Measurements from ENCODE around the gene IMMP2L. TPM values are rescaled to one million over a fixed set of nuclear protein-coding genes. Genes with fewer than 3 reads are reported as not detected.

IMMP2L gene
- total and polyA plus RNA-seq, 2 of the 8 experiments (the other 6 are each of a cell fraction or from before 2014, with no cell fraction given): 2.3 to 10.1 TPM

- WGBS, 2 experiments (ENCODE audit: extremely low coverage in 1 of 2, insufficient coverage in 1 of 2, insufficient read length in 1 of 2, insufficient replicate concordance in 2 of 2, low coverage in 1 of 2, low lambda C conversion rate in 2 of 2, missing lambda C conversion rate in 1 of 2): 91% methylated on average over 3 of the region's 3 CpGs; no CpG with 5 or more reads in 1 of the 2 experiments
- FAIRE-seq (no peak), DNase-seq (ENCODE audit: low read depth in 1 of 2, low spot score in 2 of 2) (no peak)
- no peak overlapping the region for H2BK120ac ChIP-seq (replicated peaks; ENCODE audit: low read depth, low read length)
- TF ChIP-seq MAFK (IDR thresholded peaks at IDR 0.05; ENCODE audit: low read depth, low read length) (peak; percentile 62; the same call in 1 of the 2 replicates), CBX5 (IDR thresholded peaks at IDR 0.05; ENCODE audit: low read depth, low read length) (no peak)
- H3K4me3 ChIP-seq (ENCODE audit: extremely low read depth in 1 of 4, insufficient read depth in 2 of 4, low read depth in 3 of 4, low read length in 4 of 4): no peak overlapping the region
- H3K36me3 ChIP-seq (ENCODE audit: control insufficient read depth in 2 of 4, insufficient read depth in 4 of 4, low read length in 3 of 4): no peaks in the 10 kb centered on the region
- no peak overlapping the region for H3K4ac ChIP-seq (replicated peaks; ENCODE audit: insufficient read length, low read depth, low read length)
- no peak overlapping the region for H2AFZ ChIP-seq (ENCODE audit: low read length)
- H4K8ac ChIP-seq (ENCODE audit: extremely low read depth, insufficient read depth, low read length): no peak overlapping the region
- CTCF ChIA-PET (ENCODE audit: partially characterized antibody): no interaction called here
- no peak overlapping the region for H2BK20ac ChIP-seq (ENCODE audit: low read length)
- no peaks in the 10 kb centered on the region for H3K27me3 ChIP-seq (replicated peaks in 1 of 4; ENCODE audit: control insufficient read depth in 3 of 4, extremely low read depth in 1 of 4, insufficient read depth in 3 of 4, low read length in 3 of 4)
- H3K27ac ChIP-seq (ENCODE audit: low read depth, low read length): no peak overlapping the region
- H3K18ac ChIP-seq (ENCODE audit: extremely low read depth, low read length): no peak overlapping the region
- H3K4me2 ChIP-seq (ENCODE audit: insufficient read depth in 1 of 2, low read depth in 2 of 2, low read length in 2 of 2): no peak overlapping the region
- no peaks in the 10 kb centered on the region for H4K20me1 ChIP-seq (replicated peaks in 1 of 2; ENCODE audit: control insufficient read depth in 1 of 2, insufficient read depth in 2 of 2, low read length in 2 of 2)
- no peak overlapping the region for H3K14ac ChIP-seq (ENCODE audit: insufficient read length)
- H2AK5ac ChIP-seq (ENCODE audit: low read depth, low read length): no peak overlapping the region
- H4K91ac ChIP-seq (replicated peaks; ENCODE audit: insufficient read length, low read length): no peak overlapping the region
- no peaks in the 10 kb centered on the region for H3K79me2 ChIP-seq (ENCODE audit: control insufficient read depth in 1 of 2, insufficient read depth in 2 of 2, low read length in 2 of 2)
- no peak overlapping the region for H2BK12ac ChIP-seq (ENCODE audit: low read depth, low read length)
- no peaks in the 10 kb centered on the region for H3K23me2 ChIP-seq (ENCODE audit: low read depth, low read length)
- no peaks in the 10 kb centered on the region for H3K79me1 ChIP-seq (ENCODE audit: low read depth, low read length)
- H2BK5ac ChIP-seq (ENCODE audit: low read depth, low read length): no peak overlapping the region
- H2BK15ac ChIP-seq (ENCODE audit: low read length): no peak overlapping the region
- no peak overlapping the region for H3K9ac ChIP-seq (replicated peaks in 1 of 4; ENCODE audit: extremely low read depth in 1 of 4, low read depth in 3 of 4, low read length in 3 of 4)
- no peak overlapping the region for H3K23ac ChIP-seq (ENCODE audit: insufficient read length)
- H3K9me3 ChIP-seq (ENCODE audit: insufficient read depth in 2 of 2, low read depth in 1 of 2, low read length in 1 of 2): no peaks in the 10 kb centered on the region
- no peak overlapping the region for H4K5ac ChIP-seq (ENCODE audit: insufficient read length, low read depth, low read length)
- peaks cover 0 to 3% (median 0%) of the 10 kb centered on the region in 4 experiments; a peak in 1 of 7 replicates for H3K4me1 ChIP-seq (replicated peaks in 1 of 4; ENCODE audit: control insufficient read depth in 3 of 4, insufficient read depth in 4 of 4, low read length in 3 of 4)
- no peak overlapping the region for H3K56ac ChIP-seq (replicated peaks; ENCODE audit: insufficient read length, low read depth, low read length)
- POLR2A ChIA-PET (ENCODE audit: partially characterized antibody): no interaction called here
These were observed 797.4 kb downstream of the IMMP2L start for GRCh38 chr7:110764852-110765251.

All from H1 (cell line).